Smooth muscle cell (in vitro differentiated cells): ENCODE measurements around the gene GEMIN8. TPM values are rescaled to one million over a fixed set of nuclear protein-coding genes. Genes with fewer than 3 reads are reported as not detected.

Experiments
- DNase-seq: peaks from one replicate; lab custom pipeline; 2025; ENCODE audit not compliant: unreplicated experiment; lab: John Stamatoyannopoulos, UW
- H2AFZ ChIP-seq: fragments of 200-600 bp; sonication (generic); 2 replicates; pipeline ENCODE4 v1.6.0; 2016; ENCODE audit warnings: antibody characterized with exemption, low read depth, mild to moderate bottlenecking
- H3F3A ChIP-seq: fragments of 200-600 bp; sonication (generic); 2 replicates; pipeline ENCODE4 v1.6.0; 2017; ENCODE audit warnings: antibody characterized with exemption, low read depth
- H3K27ac ChIP-seq: fragments of 200-600 bp; sonication (generic); 2 replicates; pipeline ENCODE4 v1.5.1; 2016; ENCODE audit warnings: low read depth, mild to moderate bottlenecking
- H3K27me3 ChIP-seq: fragments of 200-600 bp; sonication (generic); 2 replicates; pipeline ENCODE4 v1.6.1; 2016; ENCODE audit warnings: low read depth, mild to moderate bottlenecking
- H3K36me3 ChIP-seq: fragments of 200-600 bp; sonication (generic); 2 replicates; pipeline ENCODE4 v1.5.1; 2016; ENCODE audit warnings: low read depth
- H3K4me1 ChIP-seq: fragments of 200-600 bp; sonication (generic); 2 replicates; pipeline ENCODE4 v1.5.1; 2016; ENCODE audit warnings: low read depth
- H3K4me2 ChIP-seq: fragments of 200-600 bp; sonication (generic); 2 replicates; pipeline ENCODE4 v1.6.0; 2016; ENCODE audit warnings: mild to moderate bottlenecking
- H3K4me3 ChIP-seq: fragments of 200-600 bp; sonication (generic); 2 replicates; pipeline ENCODE4 v1.5.1; 2016; ENCODE audit warnings: mild to moderate bottlenecking
- H3K79me2 ChIP-seq: fragments of 200-600 bp; sonication (generic); 2 replicates; pipeline ENCODE4 v1.6.0; 2016; ENCODE audit warnings: low read depth, mild to moderate bottlenecking
- H3K9ac ChIP-seq: fragments of 200-600 bp; sonication (generic); 2 replicates; pipeline ENCODE4 v1.6.0; 2016; ENCODE audit warnings: low read depth
- H3K9me3 ChIP-seq: fragments of 200-600 bp; sonication (generic); replicated peaks from 2 replicates; pipeline ENCODE4 v1.5.1; 2016; ENCODE audit warnings: low read depth
- H4K20me1 ChIP-seq: fragments of 200-600 bp; sonication (generic); 2 replicates; pipeline ENCODE4 v1.6.0; 2016; ENCODE audit warnings: low read depth
- CTCF ChIP-seq: fragments of 200-600 bp; sonication (generic); IDR thresholded peaks from 2 replicates; pipeline ENCODE4 v1.5.1; 2017; ENCODE audit warnings: borderline replicate concordance, mild to moderate bottlenecking, antibody characterized with exemption; ENCODE audit not compliant: insufficient read depth, poor library complexity, severe bottlenecking
- WGBS: methylation state at CpG from one replicate; pipeline ENCODE4 v1.1.7; 2016; ENCODE audit warnings: low lambda C conversion rate; 5-methylcytosine and 5-hydroxymethylcytosine counted together
- polyA plus RNA-seq: library from polyadenylated mRNA; unstranded; fragments of >200 nt; fragmentation: Nextera tagmentation; extraction: Ambion mirVana; gene quantifications from 2 replicates; pipeline ENCODE4 v1.2.1, GENCODE V29; 2016
- total RNA-seq: library from RNA; depleted of rRNA; stranded (reverse); fragments of >200 nt; gene quantifications from 2 replicates; pipeline ENCODE4 v1.2.3, GENCODE V29; 2014

The GEMIN8 gene
- total and polyA plus RNA-seq, 2 experiments from 2014 or later: 15.8 to 21.5 TPM

- Histone ChIP-seq H3K79me2 (no peaks in the 10 kb centered on the region), H3K36me3 (no peaks in the 10 kb centered on the region), H3K4me1 (no peaks in the 10 kb centered on the region), H3K9ac (no peak overlapping the region), H3K4me3 (no peak overlapping the region), H3K27me3 (no peaks in the 10 kb centered on the region), H3K27ac (no peak overlapping the region), H2AFZ (no peak overlapping the region), H3F3A (no peaks in the 10 kb centered on the region), H3K4me2 (no peak overlapping the region), H4K20me1 (no peaks in the 10 kb centered on the region), H3K9me3 (no peaks in the 10 kb centered on the region)
- 30% methylated on average over 1 of the region's 1 CpG for WGBS
- TF ChIP-seq CTCF: no peak
- DNase-seq: no peak
Observed at GRCh38 chrX:14056206-14056605, 26.5 kb upstream of the GEMIN8 start.

GRCh38 chrX:14051416-14051815, 21.7 kb upstream of the GEMIN8 start:
- no peak overlapping the region for H2AFZ ChIP-seq
- H3K4me3 ChIP-seq: no peak overlapping the region
- no peaks in the 10 kb centered on the region for H3K27me3 ChIP-seq
- H4K20me1 ChIP-seq: no peaks in the 10 kb centered on the region
- no peaks in the 10 kb centered on the region for H3K4me1 ChIP-seq
- no peaks in the 10 kb centered on the region for H3K36me3 ChIP-seq
- DNase-seq: no peak
- WGBS: 69% methylated on average over 5 of the region's 5 CpGs
- peak overlapping the region; percentile 46 for H3K27ac ChIP-seq
- H3K4me2 ChIP-seq: no peak overlapping the region
- no peaks in the 10 kb centered on the region for H3K79me2 ChIP-seq
- H3F3A ChIP-seq: no peaks in the 10 kb centered on the region
- H3K9ac ChIP-seq: no peak overlapping the region
- TF ChIP-seq CTCF: peak; percentile 24
- peaks cover 8% of the 10 kb centered on the region for H3K9me3 ChIP-seq

- Histone ChIP-seq H3K36me3 (no peaks in the 10 kb centered on the region), H3K4me2 (no peak overlapping the region), H3K79me2 (no peaks in the 10 kb centered on the region), H3F3A (no peaks in the 10 kb centered on the region), H4K20me1 (no peaks in the 10 kb centered on the region), H3K27me3 (no peaks in the 10 kb centered on the region), H3K4me3 (no peak overlapping the region), H3K4me1 (no peaks in the 10 kb centered on the region), H2AFZ (no peak overlapping the region), H3K9ac (no peak overlapping the region), H3K27ac (peak overlapping the region; percentile 57), H3K9me3 (peaks cover 8% of the 10 kb centered on the region)
- WGBS: 26% methylated on average over 1 of the region's 1 CpG
- no peak for DNase-seq
- no peak for TF ChIP-seq CTCF
Observed at GRCh38 chrX:14050709-14051108, 21.0 kb upstream of the GEMIN8 start.

GRCh38 chrX:14043209-14043608, 13.5 kb upstream of the GEMIN8 start:
- H3K9me3 ChIP-seq: peaks cover 2% of the 10 kb centered on the region
- no peak overlapping the region for H3K4me2 ChIP-seq
- no peaks in the 10 kb centered on the region for H3K36me3 ChIP-seq
- no peaks in the 10 kb centered on the region for H3K79me2 ChIP-seq
- H3K4me3 ChIP-seq: no peak overlapping the region
- H4K20me1 ChIP-seq: no peaks in the 10 kb centered on the region
- H2AFZ ChIP-seq: no peak overlapping the region
- H3K27me3 ChIP-seq: no peaks in the 10 kb centered on the region
- no peaks in the 10 kb centered on the region for H3K4me1 ChIP-seq
- no peak for TF ChIP-seq CTCF
- H3F3A ChIP-seq: no peaks in the 10 kb centered on the region
- DNase-seq: no peak
- no peak overlapping the region for H3K27ac ChIP-seq
- no peak overlapping the region for H3K9ac ChIP-seq
